Skeletal muscle tissue (tissue), 4 donors: ENCODE data around the gene RASGEF1C. TPM values are rescaled to one million over a fixed set of nuclear protein-coding genes. Genes with fewer than 3 reads are reported as not detected.
A peak's percentile ranks its signal among the peaks of the same experiment; 100 is the strongest.
"Not testable (repeated sequence)": the region's sequence is repeated elsewhere in the genome, so short reads cannot be mapped to it uniquely, and the experiment has no call there.

Experiments
- H3K27ac ChIP-seq: one replicate; pipeline ENCODE4 v1.7.0; 2013; ENCODE audit warnings: mild to moderate bottlenecking, low read depth, low read length, inconsistent platforms
- H3K27me3 ChIP-seq, 3 donors: one replicate each; pipeline ENCODE4 v1.7.0; 2013; ENCODE audit warnings: low read length in 3 of 3; ENCODE audit not compliant: control insufficient read depth in 3 of 3, insufficient read depth in 3 of 3
- H3K36me3 ChIP-seq, 3 donors: one replicate each; pipeline ENCODE4 v1.7.0; 2013; ENCODE audit warnings: low read length in 3 of 3; ENCODE audit not compliant: control insufficient read depth in 3 of 3, insufficient read depth in 3 of 3
- H3K4me1 ChIP-seq, 3 donors: one replicate each; pipeline ENCODE4 v1.7.0; 2013; ENCODE audit warnings: low read length in 3 of 3, mild to moderate bottlenecking in 3 of 3; ENCODE audit not compliant: control insufficient read depth in 3 of 3, insufficient read depth in 3 of 3
- H3K4me3 ChIP-seq, 3 donors: one replicate each; pipeline ENCODE4 v1.7.0; 2013; ENCODE audit warnings: low read length in 3 of 3
- H3K9ac ChIP-seq, 3 donors: one replicate each; pipeline ENCODE4 v1.7.0; 2013; ENCODE audit warnings: low read length in 3 of 3, mild to moderate bottlenecking in 3 of 3, moderate library complexity in 2 of 3, low read depth in 1 of 3
- H3K9me3 ChIP-seq, 3 donors: one replicate each; pipeline ENCODE4 v1.7.0; 2013; ENCODE audit warnings: low read length in 3 of 3; ENCODE audit not compliant: control insufficient read depth in 3 of 3
- total RNA-seq: library from RNA; depleted of rRNA; stranded (reverse); fragments of >200 nt; gene quantifications from one replicate; pipeline ENCODE4 v1.2.3, GENCODE V29; 2014
- donor health status: Osteomylitis.

Gene RASGEF1C
- total RNA-seq, 1 donor from 2014 or later, result 5.7 TPM

GRCh38 chr5:180097163-180097894, 111.7 kb downstream of the RASGEF1C start:
- no peak overlapping the region for H3K9ac ChIP-seq
- H3K4me1 ChIP-seq, result no peaks in the 10 kb centered on the region
- H3K9me3 ChIP-seq, result no peaks in the 10 kb centered on the region
- H3K27me3 ChIP-seq, result peaks cover 3 to 12% (median 9%) of the 10 kb centered on the region in 3 donors
- H3K36me3 ChIP-seq, result no peaks in the 10 kb centered on the region
- H3K4me3 ChIP-seq, result no peak overlapping the region
- no peak overlapping the region for H3K27ac ChIP-seq

DNA sequence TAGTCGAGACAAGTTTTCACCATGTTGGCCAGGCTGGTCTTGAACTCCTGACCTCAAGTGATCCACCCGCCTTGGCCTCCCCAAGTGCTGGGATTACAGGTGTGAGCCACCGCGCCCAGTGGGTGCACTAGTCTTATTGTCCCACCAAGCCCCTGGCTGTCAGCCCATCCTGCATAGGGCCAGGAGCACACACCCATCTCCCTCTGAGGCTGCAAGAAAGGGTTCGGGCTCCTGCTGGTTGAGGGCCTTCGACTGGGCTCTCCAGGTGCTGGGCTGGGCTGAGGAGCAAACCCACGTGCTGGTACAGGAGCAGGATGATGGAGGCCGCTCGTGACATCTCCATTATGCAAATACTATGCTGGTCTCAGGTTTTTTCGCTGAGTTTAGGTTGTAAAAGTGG, 112.4 kb downstream of the RASGEF1C start:
- Histone ChIP-seq H3K36me3 (no peaks in the 10 kb centered on the region), H3K9me3 (no peaks in the 10 kb centered on the region), H3K4me3 (no peak overlapping the region), H3K27me3 (peaks cover 3 to 12% (median 9%) of the 10 kb centered on the region in 3 donors), H3K9ac (no peak overlapping the region), H3K4me1 (no peaks in the 10 kb centered on the region), H3K27ac (no peak overlapping the region)

DNA sequence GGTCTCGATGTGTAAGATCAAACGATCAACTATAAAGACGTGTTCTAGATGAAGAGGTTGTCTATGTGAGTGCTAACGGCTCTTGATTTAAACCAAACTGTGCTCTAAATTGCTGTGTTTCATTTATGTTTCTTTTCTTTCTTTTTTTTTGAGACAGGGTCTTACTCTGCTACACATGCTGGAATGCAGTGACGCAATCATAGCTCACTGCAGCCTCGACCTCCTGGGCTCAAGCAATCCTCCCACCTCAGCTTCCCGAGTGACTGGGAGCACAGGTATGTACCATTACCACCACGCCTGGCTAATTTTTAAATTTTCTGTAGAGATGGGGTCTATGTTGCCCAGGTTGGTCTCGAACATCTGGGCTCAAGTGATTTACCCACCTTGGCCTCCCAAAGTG, 113.5 kb downstream of the RASGEF1C start:
- Histone ChIP-seq H3K27ac (no peak overlapping the region), H3K9me3 (no peaks in the 10 kb centered on the region), H3K27me3 (peaks cover 3 to 13% (median 5%) of the 10 kb centered on the region in 3 donors), H3K36me3 (no peaks in the 10 kb centered on the region), H3K4me3 (no peak overlapping the region), H3K9ac (no peak overlapping the region), H3K4me1 (peaks cover 0 to 5% (median 2%) of the 10 kb centered on the region in 3 donors)

GRCh38 chr5:180093651-180094382, 115.2 kb downstream of the RASGEF1C start:
- Histone ChIP-seq H3K9ac (no peak overlapping the region), H3K4me1 (peaks cover 0 to 5% (median 2%) of the 10 kb centered on the region in 3 donors), H3K4me3 (no peak overlapping the region), H3K36me3 (no peaks in the 10 kb centered on the region), H3K9me3 (no peaks in the 10 kb centered on the region), H3K27me3 (peaks cover 3 to 9% (median 5%) of the 10 kb centered on the region in 3 donors), H3K27ac (no peak overlapping the region)

DNA sequence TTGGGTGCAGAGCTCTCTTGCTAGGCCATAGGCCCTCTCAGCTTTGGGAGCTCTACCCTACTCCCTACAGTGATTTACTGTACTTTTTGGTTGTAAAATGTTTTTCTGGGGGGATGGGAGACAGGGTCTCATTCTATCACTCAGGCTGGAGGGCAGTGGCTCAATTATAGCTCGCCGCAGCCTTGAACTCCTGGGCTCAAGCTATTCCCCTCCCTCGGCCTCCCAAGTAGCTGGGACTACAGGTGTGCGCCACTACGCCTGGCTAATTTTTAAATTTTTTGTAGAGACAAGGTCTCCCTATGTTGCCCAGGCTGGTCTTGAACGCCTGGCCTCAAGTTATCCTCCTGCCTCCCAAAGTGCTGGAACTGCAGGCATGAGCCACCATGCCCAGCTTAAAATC, 115.8 kb downstream of the RASGEF1C start:
- Histone ChIP-seq H3K4me3 (no peak overlapping the region), H3K9me3 (no peaks in the 10 kb centered on the region), H3K4me1 (peaks cover 0 to 5% (median 2%) of the 10 kb centered on the region in 3 donors), H3K27me3 (peaks cover 3 to 9% (median 5%) of the 10 kb centered on the region in 3 donors), H3K36me3 (no peaks in the 10 kb centered on the region), H3K9ac (no peak overlapping the region), H3K27ac (no peak overlapping the region)

DNA sequence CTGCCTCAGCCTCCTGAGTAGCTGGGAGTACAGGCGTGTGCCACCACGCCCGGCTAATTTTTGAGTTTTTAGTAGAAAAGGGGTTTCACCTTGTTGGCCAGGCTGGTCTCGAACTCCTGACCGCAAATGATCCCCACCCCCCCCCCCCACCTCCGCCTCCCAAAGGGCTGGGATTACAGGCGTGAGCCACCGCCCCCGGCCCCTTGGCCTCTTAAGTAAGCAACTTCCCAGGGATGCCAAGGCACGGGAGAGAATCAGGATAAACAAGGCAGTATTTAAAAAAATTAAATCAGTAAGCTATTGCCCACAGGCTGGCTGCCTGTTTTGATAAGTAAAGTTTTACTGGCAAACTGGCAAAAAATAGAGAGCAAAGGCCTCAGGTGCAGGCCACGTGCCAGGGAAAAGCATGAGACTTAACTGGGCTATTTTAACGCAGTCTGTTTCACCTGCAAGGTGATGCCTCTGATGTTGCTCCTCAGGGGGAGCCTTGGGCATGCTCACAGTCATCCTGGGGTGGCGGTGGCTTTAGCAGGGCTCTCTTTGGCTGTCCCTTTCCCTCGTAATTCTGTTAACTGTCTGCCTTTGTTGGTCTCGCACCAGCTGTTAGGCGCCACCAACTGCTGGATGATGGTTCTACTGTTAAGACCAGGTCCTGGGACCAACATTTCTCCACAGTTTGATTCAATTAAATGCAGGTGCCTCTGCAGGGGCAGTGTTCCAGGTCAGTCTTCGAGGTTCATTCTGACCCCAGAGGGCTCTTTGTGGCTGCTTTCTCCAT, 118.1 kb downstream of the RASGEF1C start:
- H3K4me3 ChIP-seq, result peak overlapping the region in 1 of 3 donors; percentile 2
- H3K4me1 ChIP-seq, result peaks cover 0 to 5% (median 2%) of the 10 kb centered on the region in 3 donors
- no peaks in the 10 kb centered on the region for H3K36me3 ChIP-seq
- H3K27ac ChIP-seq, result no peak overlapping the region
- H3K9ac ChIP-seq, result peak overlapping the region in 1 of 3 donors; percentile 33
- H3K9me3 ChIP-seq, result no peaks in the 10 kb centered on the region
- peaks cover 3 to 5% (median 4%) of the 10 kb centered on the region in 3 donors for H3K27me3 ChIP-seq

DNA sequence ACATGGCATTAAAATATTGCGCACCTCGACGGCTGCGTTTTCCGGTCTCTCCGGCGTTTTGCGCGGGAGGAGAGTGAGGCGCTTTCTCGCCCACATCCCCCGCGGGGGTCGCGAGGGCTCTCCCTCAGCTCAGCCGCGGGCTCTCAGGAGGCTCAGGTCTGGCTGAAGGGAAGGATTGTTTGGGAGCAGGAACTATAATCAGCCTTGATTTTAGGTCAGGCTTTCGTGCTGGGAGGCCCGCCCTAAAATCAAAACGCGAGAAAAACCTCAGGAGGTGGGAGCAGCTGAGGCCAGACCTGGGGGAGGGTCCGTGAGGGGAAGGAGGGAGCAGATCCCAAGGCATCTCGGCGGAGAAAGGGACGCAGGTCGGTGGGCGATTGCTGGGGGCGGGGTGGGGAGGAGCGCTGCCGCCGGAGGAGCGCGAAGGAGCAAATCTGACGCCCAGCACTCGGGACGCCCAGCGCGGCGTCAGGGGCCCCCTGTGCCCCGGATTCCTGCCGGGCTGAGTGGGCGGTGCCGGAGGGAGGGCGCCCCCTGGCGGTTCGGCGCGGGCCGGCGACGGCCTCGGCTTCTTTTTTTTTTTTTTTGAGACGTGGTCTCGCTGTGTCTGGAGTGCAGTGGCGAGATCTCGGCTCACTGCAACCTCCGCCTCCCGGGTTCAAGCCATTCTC, 118.8 kb downstream of the RASGEF1C start:
- no peaks in the 10 kb centered on the region for H3K36me3 ChIP-seq
- peak overlapping the region; percentile 54 for H3K27ac ChIP-seq
- H3K9me3 ChIP-seq, result no peaks in the 10 kb centered on the region
- H3K4me1 ChIP-seq, result peaks cover 0 to 5% (median 2%) of the 10 kb centered on the region in 3 donors
- H3K4me3 ChIP-seq, result peak overlapping the region; percentile 57 to 71 (median 70)
- H3K9ac ChIP-seq, result peak overlapping the region; percentile 12 to 76 (median 76)
- peaks cover 3 to 6% (median 4%) of the 10 kb centered on the region in 3 donors for H3K27me3 ChIP-seq

DNA sequence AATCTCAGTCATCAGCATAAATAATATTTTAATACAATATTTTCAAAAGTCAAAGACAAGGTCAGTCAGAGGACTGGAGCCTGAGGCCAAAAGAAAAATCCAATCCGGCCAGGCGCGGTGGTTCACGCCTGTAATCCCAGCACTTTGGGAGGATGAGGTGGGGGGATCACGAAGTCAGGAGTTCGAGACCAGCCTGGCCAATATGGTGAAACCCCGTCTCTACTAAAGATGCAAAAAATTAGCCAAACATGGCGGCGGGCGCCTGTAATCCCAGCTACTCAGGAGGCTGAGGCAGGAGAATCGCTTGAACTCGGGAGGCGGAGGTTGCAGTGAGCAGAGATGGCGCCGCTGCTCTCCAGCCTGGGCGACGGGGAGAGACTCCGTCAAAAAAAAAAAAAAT, 119.4 kb downstream of the RASGEF1C start:
- not testable (repeated sequence) for H3K9me3 ChIP-seq, H3K27ac ChIP-seq, H3K36me3 ChIP-seq, H3K9ac ChIP-seq, H3K4me3 ChIP-seq, H3K4me1 ChIP-seq
- H3K27me3 ChIP-seq, result peaks cover 3 to 10% (median 4%) of the 10 kb centered on the region in 3 donors

GRCh38 chr5:180088561-180088960, 120.5 kb downstream of the RASGEF1C start:
- peaks cover 0 to 5% (median 2%) of the 10 kb centered on the region in 3 donors for H3K4me1 ChIP-seq
- H3K27ac ChIP-seq, result no peak overlapping the region
- H3K9ac ChIP-seq, result no peak overlapping the region
- no peaks in the 10 kb centered on the region for H3K9me3 ChIP-seq
- no peak overlapping the region for H3K4me3 ChIP-seq
- no peaks in the 10 kb centered on the region for H3K36me3 ChIP-seq
- H3K27me3 ChIP-seq, result peaks cover 3 to 15% (median 8%) of the 10 kb centered on the region in 3 donors
